Rectal smooth muscle tissue (tissue), 1 donor: ENCODE data around the gene GPR171.

Experiments used
- H3K27ac ChIP-seq: one replicate; pipeline ENCODE4 v1.7.0; 2013; ENCODE audit warnings: low read depth, low read length, inconsistent platforms
- H3K27me3 ChIP-seq: one replicate; pipeline ENCODE4 v1.7.0; 2013; ENCODE audit warnings: low read length; ENCODE audit not compliant: control insufficient read depth, insufficient read depth
- H3K36me3 ChIP-seq: one replicate; pipeline ENCODE4 v1.7.0; 2013; ENCODE audit warnings: low read length; ENCODE audit not compliant: control insufficient read depth, insufficient read depth
- H3K4me1 ChIP-seq: one replicate; pipeline ENCODE4 v1.7.0; 2013; ENCODE audit warnings: low read length; ENCODE audit not compliant: control insufficient read depth, insufficient read depth
- H3K4me3 ChIP-seq: one replicate; pipeline ENCODE4 v1.7.0; 2013; ENCODE audit warnings: low read length
- H3K9ac ChIP-seq: one replicate; pipeline ENCODE4 v1.7.0; 2013; ENCODE audit warnings: low read length

Gene GPR171

DNA sequence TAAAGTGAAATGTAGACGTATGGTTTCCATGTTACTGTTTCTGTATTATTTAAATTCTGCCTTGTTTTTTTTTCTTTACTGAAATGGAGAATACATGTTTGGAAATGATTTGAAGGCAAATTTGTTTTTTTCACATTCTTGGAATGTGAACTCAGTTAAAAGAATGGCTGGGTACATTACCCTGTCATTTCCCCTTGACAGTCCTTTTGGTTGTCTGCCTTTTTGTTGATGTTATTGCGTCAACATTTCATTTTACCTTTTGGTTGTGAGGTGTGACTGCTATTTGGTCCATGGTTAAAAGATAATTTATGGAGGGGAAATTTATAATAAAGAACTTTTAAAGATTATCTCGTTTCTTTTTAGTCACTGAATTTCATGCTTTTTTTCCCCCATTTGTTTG is 3.2 kb upstream of the GPR171 start:
- H3K27me3 ChIP-seq = no peaks in the 10 kb centered on the region

DNA sequence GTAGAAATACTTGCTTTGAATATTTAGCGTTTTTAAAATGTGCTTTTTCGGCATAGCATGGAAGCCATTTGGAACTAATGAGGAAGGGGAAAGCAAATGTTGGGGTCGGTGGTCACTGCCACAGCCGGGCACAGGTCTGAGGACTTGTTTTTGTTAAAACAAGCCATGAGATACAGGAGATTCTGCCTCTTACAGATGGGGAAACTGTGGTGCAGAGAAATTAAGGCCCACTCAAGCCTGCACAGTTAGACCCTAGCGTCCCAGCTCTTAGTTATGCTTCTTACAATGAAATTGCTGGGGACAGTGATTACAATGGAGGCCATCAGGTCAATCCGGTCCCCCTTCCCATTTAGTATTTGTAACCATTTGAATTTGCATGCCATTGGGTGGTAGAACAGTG is 2.5 kb upstream of the GPR171 start:
- no peak overlapping the region for H3K4me3 ChIP-seq
- H3K4me1 ChIP-seq = no peaks in the 10 kb centered on the region
- H3K27me3 ChIP-seq = no peaks in the 10 kb centered on the region
- no peak overlapping the region for H3K27ac ChIP-seq
- no peak overlapping the region for H3K9ac ChIP-seq
- no peaks in the 10 kb centered on the region for H3K36me3 ChIP-seq

More for the DNA sequence above, 3.2 kb upstream of the GPR171 start:
- H3K27ac ChIP-seq = no peak overlapping the region
- H3K36me3 ChIP-seq = no peaks in the 10 kb centered on the region
- no peak overlapping the region for H3K4me3 ChIP-seq
- no peaks in the 10 kb centered on the region for H3K4me1 ChIP-seq
- H3K9ac ChIP-seq = no peak overlapping the region

- H3K27me3 ChIP-seq = no peaks in the 10 kb centered on the region
These were observed 1.8 kb upstream of the GPR171 start for GRCh38 chr3:151204530-151205402.

DNA sequence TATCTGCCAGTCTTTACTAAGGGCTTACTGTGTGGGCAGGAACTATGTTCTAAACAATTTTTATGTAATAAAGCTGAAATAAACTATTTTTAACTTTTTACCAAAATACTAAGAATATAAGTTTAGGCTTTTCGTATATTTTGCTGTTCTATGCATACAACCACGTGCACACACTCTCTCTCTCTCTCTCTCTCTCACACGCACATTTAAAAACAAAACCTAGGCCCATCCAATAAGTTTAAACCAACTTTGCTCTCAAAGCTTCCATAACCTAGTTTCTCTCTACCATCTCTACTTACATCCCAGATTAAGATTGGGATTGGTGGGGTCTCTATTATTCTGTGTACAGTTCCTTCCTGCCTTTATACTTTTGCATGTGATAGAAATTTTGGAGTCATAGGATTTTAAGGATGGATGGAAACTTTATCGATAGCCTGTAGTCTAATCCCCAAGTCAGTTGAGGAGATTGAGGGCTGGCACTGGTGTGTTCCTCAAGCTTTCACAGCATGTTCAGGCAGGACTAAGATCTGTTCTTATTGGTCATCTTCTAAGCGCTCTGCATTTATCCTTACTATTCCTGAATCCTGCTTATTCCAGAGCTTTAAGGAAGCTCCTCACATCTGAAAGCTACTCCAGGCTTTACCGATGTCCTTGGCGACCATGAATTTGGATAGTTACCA is 1.8 kb downstream of the GPR171 start:
- H3K27ac ChIP-seq = no peak overlapping the region
- H3K36me3 ChIP-seq = no peaks in the 10 kb centered on the region
- no peaks in the 10 kb centered on the region for H3K27me3 ChIP-seq
- H3K9ac ChIP-seq = no peak overlapping the region
- no peak overlapping the region for H3K4me3 ChIP-seq
- no peaks in the 10 kb centered on the region for H3K4me1 ChIP-seq

More at GRCh38 chr3:151204530-151205402, 1.8 kb upstream of the GPR171 start:
- no peak overlapping the region for H3K27ac ChIP-seq
- H3K36me3 ChIP-seq = no peaks in the 10 kb centered on the region
- H3K4me1 ChIP-seq = no peaks in the 10 kb centered on the region
- no peak overlapping the region for H3K9ac ChIP-seq
- H3K4me3 ChIP-seq = no peak overlapping the region

DNA sequence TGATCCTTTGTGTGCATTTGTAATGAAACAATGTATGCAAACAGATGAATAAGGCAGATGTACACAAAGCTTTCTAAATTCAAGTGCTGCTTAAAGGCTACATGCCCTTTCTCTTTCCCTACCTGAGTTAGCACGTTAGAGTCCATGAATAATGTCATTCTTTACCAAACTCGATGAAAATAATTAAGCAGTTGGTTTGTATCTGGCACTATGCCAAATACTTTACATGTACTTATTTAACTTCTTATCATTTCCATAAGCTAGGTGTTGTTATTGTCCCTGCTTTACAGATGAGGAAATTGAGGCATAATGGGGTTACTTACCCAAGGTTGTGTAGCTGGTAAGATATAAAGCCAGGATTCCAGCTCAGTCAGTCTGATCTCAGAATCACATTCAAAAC is 2.4 kb downstream of the GPR171 start:
- H3K36me3 ChIP-seq = no peaks in the 10 kb centered on the region
- no peaks in the 10 kb centered on the region for H3K27me3 ChIP-seq
- H3K4me1 ChIP-seq = no peaks in the 10 kb centered on the region
- H3K27ac ChIP-seq = no peak overlapping the region
- no peak overlapping the region for H3K4me3 ChIP-seq
- no peak overlapping the region for H3K9ac ChIP-seq

DNA sequence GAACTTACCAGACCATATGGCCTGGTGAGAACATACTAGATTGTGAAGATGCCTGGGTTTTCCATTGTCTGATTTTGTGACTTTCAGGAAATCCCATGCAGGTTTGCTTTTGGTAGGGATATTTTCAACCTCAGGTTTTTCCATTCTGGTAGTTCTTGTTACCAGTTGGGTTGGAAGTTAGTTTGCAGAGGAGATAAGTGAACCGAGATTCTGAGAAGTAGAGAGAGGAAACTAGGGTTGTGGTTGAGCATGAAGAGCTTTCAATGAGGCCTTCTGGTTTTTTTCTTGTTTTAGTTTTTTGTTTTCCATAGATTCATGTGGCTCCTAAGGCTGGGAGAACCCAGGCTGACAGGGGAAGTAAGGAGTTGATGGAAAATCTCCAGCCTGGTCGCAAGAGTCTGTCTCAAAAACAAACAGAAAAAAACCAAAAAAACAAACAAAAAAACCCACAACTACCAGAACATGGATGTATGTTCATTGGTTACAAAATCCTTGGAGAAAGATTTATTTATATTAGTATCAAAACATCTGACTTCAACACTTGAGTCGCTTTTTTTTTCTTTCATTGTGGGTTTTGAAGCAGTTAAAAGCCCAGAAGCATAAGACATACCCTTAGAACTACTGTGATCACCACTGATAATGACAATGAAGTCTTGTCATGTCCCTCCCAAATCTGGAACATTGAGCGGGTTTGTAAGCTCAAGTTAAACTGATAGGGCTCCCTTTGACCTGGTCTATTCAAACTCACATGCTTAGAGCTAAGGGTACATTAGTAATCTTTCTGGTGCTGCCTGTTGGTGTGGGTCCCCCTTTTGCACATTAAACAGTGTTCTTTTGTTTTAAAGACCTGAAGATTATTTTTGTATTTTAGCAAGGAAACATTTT is 3.2 kb downstream of the GPR171 start:
- H3K4me3 ChIP-seq = no peak overlapping the region
- no peak overlapping the region for H3K27ac ChIP-seq
- no peak overlapping the region for H3K9ac ChIP-seq
- no peaks in the 10 kb centered on the region for H3K36me3 ChIP-seq
- no peaks in the 10 kb centered on the region for H3K27me3 ChIP-seq
- H3K4me1 ChIP-seq = no peaks in the 10 kb centered on the region

DNA sequence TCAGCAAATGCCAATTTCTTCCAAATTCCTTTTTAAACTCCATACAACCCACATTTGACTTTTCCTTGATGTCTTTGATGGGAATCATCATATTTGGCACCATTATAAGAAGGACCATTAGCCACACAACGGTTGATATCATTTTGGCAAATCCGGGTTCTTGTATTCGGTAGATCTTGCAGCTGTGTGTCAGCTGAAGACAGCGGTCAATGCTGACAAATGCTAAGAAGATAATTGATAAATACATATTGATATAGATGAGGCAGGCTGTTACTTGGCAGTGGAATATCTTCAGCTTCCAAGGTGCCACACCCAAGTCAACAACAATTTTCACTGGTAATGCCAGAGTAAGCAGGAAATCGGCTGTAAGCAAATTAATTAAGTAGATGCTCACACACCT is 4.2 kb downstream of the GPR171 start:
- H3K4me3 ChIP-seq = no peak overlapping the region
- no peak overlapping the region for H3K9ac ChIP-seq
- no peak overlapping the region for H3K27ac ChIP-seq
- H3K4me1 ChIP-seq = no peaks in the 10 kb centered on the region
- H3K27me3 ChIP-seq = no peaks in the 10 kb centered on the region
- no peaks in the 10 kb centered on the region for H3K36me3 ChIP-seq

GRCh38 chr3:151197981-151198767 is 4.8 kb downstream of the GPR171 start:
- no peaks in the 10 kb centered on the region for H3K4me1 ChIP-seq
- no peak overlapping the region for H3K9ac ChIP-seq
- H3K36me3 ChIP-seq = no peaks in the 10 kb centered on the region
- no peak overlapping the region for H3K4me3 ChIP-seq
- H3K27ac ChIP-seq = no peak overlapping the region
- H3K27me3 ChIP-seq = no peaks in the 10 kb centered on the region

GRCh38 chr3:151197228-151197627 is 5.8 kb downstream of the GPR171 start:
- no peaks in the 10 kb centered on the region for H3K36me3 ChIP-seq
- no peaks in the 10 kb centered on the region for H3K4me1 ChIP-seq
- H3K4me3 ChIP-seq = no peak overlapping the region

GRCh38 chr3:151196434-151196833 is 6.6 kb downstream of the GPR171 start:
- H3K4me1 ChIP-seq = no peaks in the 10 kb centered on the region
- H3K4me3 ChIP-seq = no peak overlapping the region
- H3K27me3 ChIP-seq = no peaks in the 10 kb centered on the region
- H3K36me3 ChIP-seq = no peaks in the 10 kb centered on the region
- no peak overlapping the region for H3K9ac ChIP-seq
- H3K27ac ChIP-seq = no peak overlapping the region

More at GRCh38 chr3:151197228-151197627, 5.8 kb downstream of the GPR171 start:
- no peaks in the 10 kb centered on the region for H3K27me3 ChIP-seq
- H3K27ac ChIP-seq = no peak overlapping the region
- no peak overlapping the region for H3K9ac ChIP-seq

- Histone ChIP-seq H3K9ac (no peak overlapping the region), H3K4me1 (no peaks in the 10 kb centered on the region), H3K27me3 (no peaks in the 10 kb centered on the region), H3K27ac (no peak overlapping the region), H3K36me3 (no peaks in the 10 kb centered on the region), H3K4me3 (no peak overlapping the region)
These were observed 7.2 kb downstream of the GPR171 start for GRCh38 chr3:151195826-151196225.
